ENCODE data around the gene NCKAP5. TPM values are rescaled to one million over a fixed set of nuclear protein-coding genes. Genes with fewer than 3 reads are reported as not detected.

NCKAP5 gene
- total RNA-seq, 4 donors from 2014 or later, result 0.03 to 0.55 (median 0.33) TPM

DNA sequence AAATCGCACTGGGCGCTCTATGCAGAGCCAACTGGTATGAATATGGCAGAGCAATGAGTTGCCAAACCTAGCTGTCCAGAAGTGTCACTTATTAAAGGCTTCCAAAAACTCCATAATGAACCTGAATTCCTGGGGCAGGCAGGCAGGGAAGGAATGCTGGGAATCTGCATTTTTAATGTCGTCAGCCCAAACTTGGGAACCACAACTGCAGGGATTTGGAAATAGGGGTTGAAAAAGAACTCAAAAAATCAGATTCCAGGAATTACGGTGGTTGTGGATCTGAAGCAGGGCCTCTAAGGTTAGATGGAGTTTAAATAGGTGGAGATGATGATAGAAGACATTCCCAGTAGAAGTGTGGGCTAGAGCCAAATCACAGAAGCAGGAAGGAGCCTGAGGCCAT is 15.0 kb downstream of the NCKAP5 start:
- intact Hi-C loops (cut with DNase I; ENCODE audit: low total_unique reads) (no loop called here), in situ Hi-C loops (cut with MboI; ENCODE audit: low sequenced_read_pairs in 4 of 4) (no loop called here)
- ATAC-seq (no peak), DNase-seq (no peak)
- Histone ChIP-seq H3K36me3 (no peaks in the 10 kb centered on the region), H3K4me3 (no peak overlapping the region), H3K9me3 (no peaks in the 10 kb centered on the region), H3K27ac (no peak overlapping the region), H3K4me1 (no peaks in the 10 kb centered on the region), H3K27me3 (no peaks in the 10 kb centered on the region)
- TF ChIP-seq, protein P1, sequence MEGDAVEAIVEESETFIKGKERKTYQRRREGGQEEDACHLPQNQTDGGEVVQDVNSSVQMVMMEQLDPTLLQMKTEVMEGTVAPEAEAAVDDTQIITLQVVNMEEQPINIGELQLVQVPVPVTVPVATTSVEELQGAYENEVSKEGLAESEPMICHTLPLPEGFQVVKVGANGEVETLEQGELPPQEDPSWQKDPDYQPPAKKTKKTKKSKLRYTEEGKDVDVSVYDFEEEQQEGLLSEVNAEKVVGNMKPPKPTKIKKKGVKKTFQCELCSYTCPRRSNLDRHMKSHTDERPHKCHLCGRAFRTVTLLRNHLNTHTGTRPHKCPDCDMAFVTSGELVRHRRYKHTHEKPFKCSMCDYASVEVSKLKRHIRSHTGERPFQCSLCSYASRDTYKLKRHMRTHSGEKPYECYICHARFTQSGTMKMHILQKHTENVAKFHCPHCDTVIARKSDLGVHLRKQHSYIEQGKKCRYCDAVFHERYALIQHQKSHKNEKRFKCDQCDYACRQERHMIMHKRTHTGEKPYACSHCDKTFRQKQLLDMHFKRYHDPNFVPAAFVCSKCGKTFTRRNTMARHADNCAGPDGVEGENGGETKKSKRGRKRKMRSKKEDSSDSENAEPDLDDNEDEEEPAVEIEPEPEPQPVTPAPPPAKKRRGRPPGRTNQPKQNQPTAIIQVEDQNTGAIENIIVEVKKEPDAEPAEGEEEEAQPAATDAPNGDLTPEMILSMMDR (IDR thresholded peaks at IDR 0.05 in 4 of 5, conservative IDR thresholded peaks at IDR 0.05 in 1 of 5), result no peak
- TF ChIP-seq POLR2A (IDR thresholded peaks at IDR 0.05), result no peak

DNA sequence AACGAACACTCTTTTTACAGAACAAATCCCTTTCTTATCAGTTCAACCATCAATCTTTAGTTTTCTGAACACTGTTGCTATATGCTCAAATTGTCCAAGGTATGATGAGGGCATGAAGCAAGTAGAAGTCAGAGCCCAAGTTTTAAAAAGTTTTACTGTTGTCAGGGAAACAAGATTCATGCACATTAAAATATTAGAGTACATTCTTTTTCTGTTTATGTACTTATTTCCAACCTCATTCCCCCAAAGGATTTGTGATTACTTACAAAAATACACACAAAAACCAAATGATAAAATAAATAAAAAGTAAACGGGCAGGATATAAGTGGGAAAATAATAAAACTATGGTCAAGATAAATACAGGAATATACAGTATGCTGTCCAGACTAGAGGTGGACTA is 15.4 kb downstream of the NCKAP5 start:
- intact Hi-C loops (cut with DNase I; ENCODE audit: low total_unique reads), result no loop called here
- Histone ChIP-seq H3K4me1 (no peaks in the 10 kb centered on the region), H3K27ac (no peak overlapping the region), H3K36me3 (no peaks in the 10 kb centered on the region), H3K27me3 (no peaks in the 10 kb centered on the region), H3K4me3 (no peak overlapping the region), H3K9me3 (no peaks in the 10 kb centered on the region)
- TF ChIP-seq, protein P1 (IDR thresholded peaks at IDR 0.05 in 4 of 5, conservative IDR thresholded peaks at IDR 0.05 in 1 of 5), result no peak
- TF ChIP-seq POLR2A (IDR thresholded peaks at IDR 0.05), result no peak
- in situ Hi-C loops (cut with MboI; ENCODE audit: low sequenced_read_pairs in 4 of 4), result no loop called here
- DNase-seq (no peak), ATAC-seq (no peak)

DNA sequence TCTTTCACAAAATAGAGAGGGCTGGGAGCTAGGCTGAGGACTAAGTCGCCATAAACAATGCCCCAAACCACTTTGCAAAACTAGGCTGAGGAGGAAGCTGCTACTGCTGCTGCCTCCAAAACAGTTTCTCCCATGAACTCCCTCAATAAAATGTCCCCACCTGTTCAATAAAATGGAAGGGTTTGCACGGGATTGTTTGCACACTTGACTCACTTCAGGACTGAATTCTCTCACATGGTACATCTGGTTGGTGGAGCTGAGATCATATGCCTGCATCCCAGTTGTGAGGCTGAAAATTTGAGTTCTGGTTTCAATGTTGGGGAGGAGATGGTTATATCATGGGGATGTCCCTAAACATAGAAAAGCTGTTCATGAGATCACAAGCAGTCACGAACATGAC is 26.5 kb downstream of the NCKAP5 start:
- Histone ChIP-seq H3K27me3 (no peaks in the 10 kb centered on the region), H3K9me3 (no peaks in the 10 kb centered on the region), H3K27ac (no peak overlapping the region), H3K36me3 (no peaks in the 10 kb centered on the region), H3K4me1 (no peaks in the 10 kb centered on the region), H3K4me3 (no peak overlapping the region)
- ATAC-seq, result no peak
- in situ Hi-C loops (cut with MboI; ENCODE audit: low sequenced_read_pairs in 4 of 4), result no loop called here
- no peak for TF ChIP-seq POLR2A (IDR thresholded peaks at IDR 0.05)
- TF ChIP-seq, protein P1 (IDR thresholded peaks at IDR 0.05 in 4 of 5, conservative IDR thresholded peaks at IDR 0.05 in 1 of 5), result no peak
- DNase-seq, result no peak
- intact Hi-C loops (cut with DNase I; ENCODE audit: low total_unique reads), result no loop called here

DNA sequence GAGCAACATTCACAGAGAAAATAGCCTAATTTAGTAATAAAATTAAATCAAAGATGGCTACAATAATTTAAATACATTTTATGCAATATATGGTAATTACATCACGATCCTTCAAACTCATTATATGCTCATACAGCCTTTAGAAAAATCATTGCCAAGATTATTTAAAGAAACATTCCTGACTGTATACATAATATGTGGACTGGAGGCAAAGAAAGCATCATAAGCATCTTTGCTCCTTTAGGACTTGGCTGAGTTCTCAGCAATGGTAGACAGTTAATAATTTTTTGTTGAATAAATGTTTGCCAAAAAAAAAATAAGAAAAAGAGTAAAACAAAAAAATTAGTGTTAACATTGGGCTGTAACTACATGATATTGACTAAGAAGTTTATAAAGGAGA is 26.9 kb downstream of the NCKAP5 start:
- no peak for ATAC-seq

DNA sequence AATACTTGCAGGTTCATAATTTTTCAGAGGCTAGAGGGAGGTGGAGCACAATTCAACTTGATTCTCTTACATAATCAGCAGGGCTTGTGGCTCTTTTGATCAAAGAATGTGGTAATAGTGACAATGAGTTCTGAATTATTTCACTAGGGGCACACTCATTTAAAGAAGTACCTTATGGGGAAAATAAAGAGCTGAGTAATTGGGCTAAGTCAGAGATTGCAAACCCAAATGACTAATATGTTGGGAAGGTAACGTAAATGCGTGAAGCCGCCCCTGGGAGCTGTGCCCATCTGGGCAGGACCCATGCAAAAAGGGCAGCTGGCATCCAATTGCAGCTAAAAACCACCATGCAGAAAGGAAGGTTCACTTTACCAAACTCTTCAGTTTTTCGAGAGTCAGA is 35.3 kb downstream of the NCKAP5 start:
- DNase-seq (no peak), ATAC-seq (no peak)
- in situ Hi-C loops (cut with MboI; ENCODE audit: low sequenced_read_pairs in 4 of 4) (no loop called here), intact Hi-C loops (cut with DNase I; ENCODE audit: low total_unique reads) (no loop called here)
- Histone ChIP-seq H3K27me3 (no peaks in the 10 kb centered on the region), H3K4me3 (no peak overlapping the region), H3K9me3 (no peaks in the 10 kb centered on the region), H3K4me1 (no peaks in the 10 kb centered on the region), H3K27ac (no peak overlapping the region), H3K36me3 (no peaks in the 10 kb centered on the region)
- TF ChIP-seq, protein P1 (IDR thresholded peaks at IDR 0.05 in 4 of 5, conservative IDR thresholded peaks at IDR 0.05 in 1 of 5), result no peak
- no peak for TF ChIP-seq POLR2A (IDR thresholded peaks at IDR 0.05)

More for the DNA sequence above, 26.9 kb downstream of the NCKAP5 start:
- Histone ChIP-seq H3K4me1 (no peaks in the 10 kb centered on the region), H3K9me3 (no peaks in the 10 kb centered on the region), H3K27me3 (no peaks in the 10 kb centered on the region), H3K27ac (no peak overlapping the region), H3K4me3 (no peak overlapping the region), H3K36me3 (no peaks in the 10 kb centered on the region)
- DNase-seq, result no peak
- intact Hi-C loops (cut with DNase I; ENCODE audit: low total_unique reads), result no loop called here
- in situ Hi-C loops (cut with MboI; ENCODE audit: low sequenced_read_pairs in 4 of 4), result no loop called here
- no peak for TF ChIP-seq POLR2A (IDR thresholded peaks at IDR 0.05)
- TF ChIP-seq, protein P1 (IDR thresholded peaks at IDR 0.05 in 4 of 5, conservative IDR thresholded peaks at IDR 0.05 in 1 of 5), result no peak
